ENCODE data around the gene RHOC. TPM values are rescaled to one million over a fixed set of nuclear protein-coding genes. Genes with fewer than 3 reads are reported as not detected.

RHOC gene
- total and polyA plus RNA-seq, 2 experiments from 2014 or later: 65.4 to 76.7 TPM

GRCh38 chr1:112710159-112710558 is 3.2 kb upstream of the RHOC start:
- peaks cover 44% of the 10 kb centered on the region for H3K4me1 ChIP-seq (ENCODE audit: insufficient read depth)
- H3F3A ChIP-seq (replicated peaks; ENCODE audit: low read depth): peaks cover 15% of the 10 kb centered on the region
- H4K20me1 ChIP-seq (replicated peaks; ENCODE audit: insufficient read depth): no peaks in the 10 kb centered on the region; the same call in 1 of the 2 replicates
- no peak overlapping the region for H3K27ac ChIP-seq (ENCODE audit: low read depth)
- Mint-ChIP-seq H3K36me3 (ENCODE audit: low read depth) (peaks cover 12% of the 10 kb centered on the region; the same call in 2 of the 3 replicates), H3K27me3 (ENCODE audit: insufficient read depth, low read depth, poor library complexity) (peaks cover 40% of the 10 kb centered on the region), H3K27ac (no peak overlapping the region), H3K9me3 (no peaks in the 10 kb centered on the region; the same call in 2 of the 3 replicates), H3K4me1 (peaks cover 54% of the 10 kb centered on the region), H3K4me3 (no peak overlapping the region)
- H3K79me2 ChIP-seq (replicated peaks; ENCODE audit: insufficient read depth): no peaks in the 10 kb centered on the region
- no peaks in the 10 kb centered on the region; the same call in 1 of the 2 replicates for H3K36me3 ChIP-seq (ENCODE audit: insufficient read depth)
- H3K4me3 ChIP-seq: no peak overlapping the region
- no peak overlapping the region for H2AFZ ChIP-seq
- H3K9me2 ChIP-seq (ENCODE audit: insufficient read depth): no peaks in the 10 kb centered on the region
- no peak for ATAC-seq
- no peak for DNase-seq (ENCODE audit: low spot score)
- H3K27me3 ChIP-seq (ENCODE audit: insufficient read depth): peaks cover 36% of the 10 kb centered on the region
- TF ChIP-seq NANOG (IDR thresholded peaks at IDR 0.05; ENCODE audit: borderline replicate concordance) (no peak), EZH2 (IDR thresholded peaks at IDR 0.05; ENCODE audit: low read depth, unreplicated experiment) (no peak), ZNF331 (CRISPR knock-in tag; IDR thresholded peaks at IDR 0.05; ENCODE audit: low read depth) (no peak), ETS1 (IDR thresholded peaks at IDR 0.05) (no peak), CREB1 (CRISPR knock-in tag; IDR thresholded peaks at IDR 0.05; ENCODE audit: low read depth) (no peak), ZNF462 (CRISPR knock-in tag; IDR thresholded peaks at IDR 0.05) (no peak), POLR2AphosphoS5 (IDR thresholded peaks at IDR 0.05; ENCODE audit: low read depth) (no peak), CTCF (conservative IDR thresholded peaks at IDR 0.05; ENCODE audit: low read depth in 2 of 2) (no peak), JUNB (IDR thresholded peaks at IDR 0.05; ENCODE audit: unreplicated experiment) (no peak), ZNF114 (CRISPR knock-in tag; IDR thresholded peaks at IDR 0.05) (no peak), STAT1 (IDR thresholded peaks at IDR 0.05; ENCODE audit: unreplicated experiment) (no peak), REST (IDR thresholded peaks at IDR 0.05; ENCODE audit: unreplicated experiment) (no peak), EZH2phosphoT487 (IDR thresholded peaks at IDR 0.05; ENCODE audit: unreplicated experiment) (no peak)
- no peak overlapping the region for H3K4me2 ChIP-seq

Measured in GM23338 (cell line).